Ishikawa (cell line): Measurements from ENCODE around the gene NCOA1.
A peak's percentile ranks its signal among the peaks of the same experiment; 100 is the strongest.

Experiments
- CEBPB ChIP-seq: IDR thresholded peaks from 2 replicates; pipeline ENCODE4 v1.6.1; 2012
- CREB1 ChIP-seq: IDR thresholded peaks from 2 replicates; pipeline ENCODE4 v1.6.1; 2012; ENCODE audit warnings: low read depth
- EGR1 ChIP-seq: IDR thresholded peaks from 2 replicates; pipeline ENCODE4 v1.6.1; 2012
- EP300 ChIP-seq: IDR thresholded peaks from 2 replicates; pipeline ENCODE4 v1.6.1; 2012; ENCODE audit warnings: borderline replicate concordance
- FOXM1 ChIP-seq: IDR thresholded peaks from 2 replicates; pipeline ENCODE4 v1.6.1; 2012; ENCODE audit warnings: low read depth, borderline replicate concordance
- MAX ChIP-seq: IDR thresholded peaks from 2 replicates; pipeline ENCODE4 v1.6.1; 2012
- NFIC ChIP-seq: IDR thresholded peaks from 2 replicates; pipeline ENCODE4 v1.6.1; 2012
- RAD21 ChIP-seq: IDR thresholded peaks from 2 replicates; pipeline ENCODE4 v1.6.1; 2012; ENCODE audit warnings: low read depth
- REST ChIP-seq: IDR thresholded peaks from 2 replicates; pipeline ENCODE4 v1.6.1; 2012; ENCODE audit warnings: low read depth, mild to moderate bottlenecking
- TAF1 ChIP-seq: IDR thresholded peaks from 2 replicates; pipeline ENCODE4 v1.6.1; 2012; ENCODE audit warnings: low read depth, mild to moderate bottlenecking
- TCF12 ChIP-seq: IDR thresholded peaks from 2 replicates; pipeline ENCODE4 v1.6.1; 2012; ENCODE audit warnings: low read depth
- TEAD4 ChIP-seq: IDR thresholded peaks from 2 replicates; pipeline ENCODE4 v1.6.1; 2012
- USF1 ChIP-seq: IDR thresholded peaks from 2 replicates; pipeline ENCODE4 v1.6.1; 2012
- YY1 ChIP-seq: IDR thresholded peaks from 2 replicates; pipeline ENCODE4 v1.6.1; 2012; ENCODE audit warnings: low read depth
- ZBTB7A ChIP-seq: IDR thresholded peaks from 2 replicates; pipeline ENCODE4 v1.6.1; 2012; ENCODE audit warnings: low read depth

The NCOA1 gene

GRCh38 chr2:24791452-24791851 is 300.4 kb downstream of the NCOA1 start:
- TF ChIP-seq EGR1: no peak
- no peak for TF ChIP-seq NFIC
- TF ChIP-seq CREB1: no peak
- no peak for TF ChIP-seq MAX
- TF ChIP-seq CEBPB: no peak
- TF ChIP-seq YY1: no peak
- no peak for TF ChIP-seq ZBTB7A
- TF ChIP-seq REST: no peak
- no peak for TF ChIP-seq USF1

- TF ChIP-seq NFIC (no peak), REST (no peak), EP300 (no peak; the same call in 1 of the 2 replicates), CREB1 (no peak), TEAD4 (no peak), EGR1 (no peak), YY1 (no peak), FOXM1 (no peak), CEBPB (no peak), MAX (no peak), TAF1 (no peak), RAD21 (no peak), ZBTB7A (no peak), USF1 (no peak)
Measured at GRCh38 chr2:24792542-24792873, 301.5 kb downstream of the NCOA1 start.

- TF ChIP-seq USF1 (no peak), CEBPB (no peak; the same call in 1 of the 2 replicates), TCF12 (peak; percentile 72), EP300 (no peak), RAD21 (peak; percentile 8; the same call in 1 of the 2 replicates), EGR1 (peak; percentile 76), ZBTB7A (no peak), FOXM1 (peak; percentile 73; the same call in 1 of the 2 replicates), NFIC (no peak), REST (no peak), TEAD4 (no peak), MAX (peak; percentile 86), CREB1 (no peak), TAF1 (peak; percentile 58), YY1 (peak; percentile 99)
Measured at GRCh38 chr2:24792874-24793760, 302.1 kb downstream of the NCOA1 start, which contains the start of the genes CENPO and PTRHD1. CENPO (plus strand) TSS chr2:24793425; CDS start chr2:24793920, 495 bp downstream. PTRHD1 (minus strand) TSS chr2:24793391; CDS start chr2:24793377, 14 bp downstream.
